GM12878 (cell line): ENCODE data around the gene EXOC7. TPM values are rescaled to one million over a fixed set of nuclear protein-coding genes. Genes with fewer than 3 reads are reported as not detected.

Experiments
- ATAC-seq: fragments of 200-7000 bp; cut with Tn5 transposase; 3 replicates; pipeline ENCODE4 v1.9.1; 2020; ENCODE audit warnings: mild to moderate bottlenecking, moderate library complexity
- BruUV-seq: library from RNA; stranded (reverse); fragments of 400-500 nt; replicated peaks from 2 replicates; lab custom pipeline; 2021; lab: Mats Ljungman, UMichigan
- CTCF ChIA-PET: fragments of 300-600 bp; sonication (Branson Sonifier 250); formaldehyde crosslinking; extraction: SDS; loops from one replicate; lab custom pipeline; 2021; ENCODE audit warnings: inconsistent platforms; lab: Yijun Ruan, JAX
- POLR2A ChIA-PET: fragments of 350-600 bp; formaldehyde crosslinking; extraction: SDS; loops from one replicate; lab custom pipeline; 2021; ENCODE audit warnings: inconsistent platforms; lab: Charles Lee
- RAD21 ChIA-PET: fragments of 300-600 bp; sonication (Branson Sonifier 250); formaldehyde crosslinking; loops from one replicate; lab custom pipeline; 2023; ENCODE audit warnings: antibody characterized with exemption; ENCODE audit not compliant: unreplicated experiment; lab: Charles Lee
- SMC1A ChIA-PET: fragments of 300-600 bp; sonication (Branson Sonifier 250); formaldehyde crosslinking; loops from one replicate; lab custom pipeline; 2023; ENCODE audit not compliant: unreplicated experiment, uncharacterized antibody; lab: Charles Lee
- DNase-seq: peaks from one replicate; pipeline ENCODE4 v3.0.0-alpha.2; 2011; ENCODE audit warnings: low read depth, low spot score
- FAIRE-seq: peaks from 3 replicates; lab custom pipeline; 2011; peaks lifted over from hg19 to GRCh38; lab: Jason Lieb, UNC
- H2AFZ ChIP-seq: 2 replicates; pipeline ENCODE4 v1.6.0; 2011; ENCODE audit warnings: low read depth, low read length, control low read depth; ENCODE audit not compliant: control insufficient read depth
- H3K27ac ChIP-seq: 2 replicates; pipeline ENCODE4 v1.5.1; 2011; ENCODE audit warnings: control low read depth; ENCODE audit not compliant: control insufficient read depth, insufficient read depth
- H3K27me3 ChIP-seq, 2 experiments: replicated peaks in 1 of 2; 2 replicates each; pipeline versions ENCODE4 v1.6.0 to v1.6.1; 2011; ENCODE audit warnings: low read length in 1 of 2; ENCODE audit not compliant: control insufficient read depth in 2 of 2, insufficient read depth in 2 of 2
- H3K36me3 ChIP-seq, 2 experiments: 2 replicates each; pipeline ENCODE4 v1.5.1; 2011; ENCODE audit warnings: low read length in 1 of 2; ENCODE audit not compliant: control insufficient read depth in 2 of 2, insufficient read depth in 2 of 2
- H3K4me1 ChIP-seq: 2 replicates; pipeline ENCODE4 v1.6.1; 2011; ENCODE audit warnings: mild to moderate bottlenecking, low read length, moderate library complexity, mixed read lengths; ENCODE audit not compliant: control insufficient read depth, insufficient read depth
- H3K4me2 ChIP-seq: 2 replicates; pipeline ENCODE4 v1.6.0; 2011; ENCODE audit warnings: control low read depth; ENCODE audit not compliant: control insufficient read depth, insufficient read depth
- H3K4me3 ChIP-seq: fragments of 200-600 bp; sonication (generic); 2 replicates; pipeline ENCODE4 v1.5.1; 2016
- H3K79me2 ChIP-seq: 2 replicates; pipeline ENCODE4 v1.6.0; 2011; ENCODE audit warnings: low read length; ENCODE audit not compliant: control insufficient read depth, insufficient read depth
- H3K9ac ChIP-seq: 2 replicates; pipeline ENCODE4 v1.8.0; 2011; ENCODE audit warnings: low read length, control low read depth, mixed read lengths; ENCODE audit not compliant: control insufficient read depth, insufficient read depth
- H3K9me3 ChIP-seq: replicated peaks from 3 replicates; pipeline ENCODE4 v1.5.1; 2011; ENCODE audit warnings: mild to moderate bottlenecking, low read length; ENCODE audit not compliant: control insufficient read depth, insufficient read depth
- H4K20me1 ChIP-seq: 2 replicates; pipeline ENCODE4 v1.6.0; 2011; ENCODE audit not compliant: control insufficient read depth, insufficient read depth
- BCLAF1 ChIP-seq: fragments of 450-650 bp; IDR thresholded peaks from 2 replicates; pipeline ENCODE4 v1.6.1; 2017; ENCODE audit warnings: antibody characterized with exemption, mild to moderate bottlenecking, moderate library complexity
- HDAC6 ChIP-seq: fragments of 200-600 bp; sonication (generic); IDR thresholded peaks from one replicate; pipeline ENCODE4 v1.8.0; 2017; ENCODE audit warnings: antibody characterized with exemption; ENCODE audit not compliant: unreplicated experiment
- SUZ12 ChIP-seq: fragments of 200-600 bp; sonication (generic); IDR thresholded peaks from one replicate; pipeline ENCODE4 v1.6.1; 2018; ENCODE audit warnings: antibody characterized with exemption, mild to moderate bottlenecking; ENCODE audit not compliant: unreplicated experiment
- WGBS: methylation state at CpG from one replicate; pipeline ENCODE4 v1.1.6; 2016; ENCODE audit warnings: low lambda C conversion rate; ENCODE audit not compliant: insufficient replicate concordance, insufficient coverage; ENCODE audit errors: missing lambda C conversion rate; 5-methylcytosine and 5-hydroxymethylcytosine counted together
- in situ Hi-C: fragments of 300-500 bp; cut with MboI; formaldehyde crosslinking; loops from 9 replicates; pipeline ENCODE4 v1.14.3; 2018; ENCODE audit warnings: mixed read lengths
- intact Hi-C: fragments of 100-400 bp; cut with micrococcal nuclease; formaldehyde crosslinking; loops from one replicate; pipeline ENCODE4 v1.14.2; 2022; ENCODE audit not compliant: unreplicated experiment
- polyA plus RNA-seq, 11 experiments: library from polyadenylated mRNA; depleted of rRNA in 4 of 11; unstranded in 6 of 11; stranded (reverse) in 5 of 11; fragments of >200 nt; fragmentation: Nextera tagmentation in 4 of 11; fragmentation: Illumina TruSeq in 1 of 11; extraction: Ambion mirVana in 4 of 11; extraction: Trizol in 1 of 11; gene quantifications; 1 replicate in 1 of 11; 2 replicates in 10 of 11; pipeline versions ENCODE4 v1.2.1 to v1.2.3, GENCODE V29; 2011 to 2016; ENCODE audit warnings: inconsistent platforms in 2 of 11, missing spikeins in 2 of 11, low read depth in 1 of 11
- total RNA-seq, 4 experiments: library from RNA; depleted of rRNA in 3 of 4; stranded (reverse); fragments of >200 nt in 3 of 4; fragmentation: Illumina TruSeq in 1 of 4; extraction: Trizol in 1 of 4; gene quantifications; 2 replicates each; pipeline versions ENCODE4 v1.2.1 to v1.2.3, GENCODE V29; 2013 to 2021

The EXOC7 gene
- total and polyA plus RNA-seq, 10 of the 15 experiments (the other 5 are each of a cell fraction or from before 2014, with no cell fraction given): 18.8 to 71.3 (median 48.2) TPM

- in situ Hi-C loops (no loop called here), intact Hi-C loops (no loop called here)
- DNase-seq (no peak), ATAC-seq (no peak), FAIRE-seq (no peak)
- POLR2A ChIA-PET: no interaction called here
- Histone ChIP-seq H3K36me3 (no peaks in the 10 kb centered on the region; a peak in 1 of 4 replicates), H2AFZ (no peak within 1 kb of the TSS), H3K79me2 (peaks cover 26% of the 10 kb centered on the region), H4K20me1 (no peaks in the 10 kb centered on the region), H3K27ac (no peak within 1 kb of the TSS), H3K4me3 (no peak within 1 kb of the TSS), H3K9me3 (no peaks in the 10 kb centered on the region), H3K27me3 (peaks cover 7 to 26% of the 10 kb centered on the region in 2 experiments; a peak in 3 of 4 replicates), H3K4me1 (peaks cover 3% of the 10 kb centered on the region; the same call in 1 of the 2 replicates), H3K4me2 (no peak within 1 kb of the TSS), H3K9ac (no peak within 1 kb of the TSS)
- WGBS: 43% methylated on average over 76 of the region's 92 CpGs
- SMC1A ChIA-PET: no interaction called here
- BruUV-seq: no TSS peak
- CTCF ChIA-PET: no interaction called here
- RAD21 ChIA-PET: no interaction called here
- TF ChIP-seq BCLAF1: no peak
- TF ChIP-seq HDAC6: peak; percentile 40
- peak; percentile 50 for TF ChIP-seq SUZ12
Measured at GRCh38 chr17:76074390-76075363, 28.9 kb downstream of the EXOC7 start, which contains the start of gene GALR2. GALR2 (plus strand) TSS chr17:76074781; CDS start chr17:76074884, 103 bp downstream.
